Muscle of leg (tissue), 11 donors: Measurements from ENCODE around the gene OR6S1. TPM values are rescaled to one million over a fixed set of nuclear protein-coding genes. Genes with fewer than 3 reads are reported as not detected.
"Not testable (repeated sequence)": the region's sequence is repeated elsewhere in the genome, so short reads cannot be mapped to it uniquely, and the experiment has no call there.

Experiments used
- DNase-seq: peaks from one replicate; pipeline ENCODE4 v3.0.0; 2013
- H3K27ac ChIP-seq: one replicate; pipeline ENCODE4 v1.5.1; 2013; ENCODE audit warnings: mild to moderate bottlenecking, low read length, control low read depth
- H3K27me3 ChIP-seq: one replicate; pipeline ENCODE4 v1.6.1; 2013; ENCODE audit warnings: low read length; ENCODE audit not compliant: control insufficient read depth, insufficient read depth
- H3K36me3 ChIP-seq: one replicate; pipeline ENCODE4 v1.6.1; 2013; ENCODE audit warnings: low read length; ENCODE audit not compliant: control insufficient read depth, insufficient read depth
- H3K4me1 ChIP-seq: one replicate; pipeline ENCODE4 v1.6.1; 2013; ENCODE audit warnings: low read length; ENCODE audit not compliant: control insufficient read depth, insufficient read depth
- H3K4me3 ChIP-seq: one replicate; pipeline ENCODE4 v1.5.1; 2013; ENCODE audit warnings: low read length, control low read depth
- H3K9me3 ChIP-seq: replicated peaks from 2 replicates; pipeline ENCODE4 v1.6.1; 2013; ENCODE audit warnings: low read depth, low read length; ENCODE audit not compliant: control insufficient read depth
- WGBS: methylation state at CpG from one replicate; pipeline ENCODE4 v1.1.5; 2013; ENCODE audit warnings: missing lambda C conversion rate; ENCODE audit not compliant: insufficient coverage; 5-methylcytosine and 5-hydroxymethylcytosine counted together
- polyA plus RNA-seq, 8 donors: library from polyadenylated mRNA; unstranded; fragments of 120-200 nt; gene quantifications; one replicate each; pipeline versions ENCODE4 v1.2.1 to v1.2.3, GENCODE V29; 2013; ENCODE audit warnings: inconsistent platforms in 1 of 8, low replicate concordance in 1 of 8; ENCODE audit not compliant: insufficient read length in 8 of 8, insufficient read depth in 1 of 8
- total RNA-seq: library from RNA; stranded (reverse); fragments of 120-200 nt; gene quantifications from one replicate; pipeline ENCODE4 v1.2.4, GENCODE V29; 2013

The OR6S1 gene
- total and polyA plus RNA-seq, 9 donors = not detected

- 7% methylated on average over 11 of the region's 29 CpGs for WGBS
- Histone ChIP-seq H3K9me3 (no peaks in the 10 kb centered on the region), H3K4me3 (no peak overlapping the region), H3K36me3 (no peaks in the 10 kb centered on the region), H3K4me1 (peaks cover 14% of the 10 kb centered on the region), H3K27me3 (peaks cover 48% of the 10 kb centered on the region), H3K27ac (no peak overlapping the region)
- DNase-seq = no peak
These were observed 18.6 kb downstream of the OR6S1 start for GRCh38 chr14:20622816-20623291.

GRCh38 chr14:20620798-20621478 lies 20.6 kb downstream of the OR6S1 start:
- no peaks in the 10 kb centered on the region for H3K36me3 ChIP-seq
- H3K4me3 ChIP-seq = no peak overlapping the region
- H3K9me3 ChIP-seq = no peaks in the 10 kb centered on the region
- H3K27me3 ChIP-seq = peaks cover 40% of the 10 kb centered on the region
- no peak for DNase-seq
- 62% methylated on average over 2 of the region's 2 CpGs for WGBS
- peaks cover 10% of the 10 kb centered on the region for H3K4me1 ChIP-seq
- no peak overlapping the region for H3K27ac ChIP-seq

- H3K9me3 ChIP-seq, H3K4me1 ChIP-seq, H3K4me3 ChIP-seq, DNase-seq, H3K27ac ChIP-seq, H3K36me3 ChIP-seq: not testable (repeated sequence)
- 100% methylated on average over 1 of the region's 6 CpGs for WGBS
- H3K27me3 ChIP-seq = peaks cover 28% of the 10 kb centered on the region
These were observed 21.8 kb downstream of the OR6S1 start for GRCh38 chr14:20619688-20620087.

GRCh38 chr14:20618271-20618749 lies 23.2 kb downstream of the OR6S1 start:
- DNase-seq = no peak
- no peak overlapping the region for H3K27ac ChIP-seq
- H3K9me3 ChIP-seq = no peaks in the 10 kb centered on the region
- peaks cover 16% of the 10 kb centered on the region for H3K27me3 ChIP-seq
- no peaks in the 10 kb centered on the region for H3K36me3 ChIP-seq
- H3K4me3 ChIP-seq = no peak overlapping the region
- WGBS = 78% methylated on average over 4 of the region's 4 CpGs
- H3K4me1 ChIP-seq = peaks cover 8% of the 10 kb centered on the region

GRCh38 chr14:20617138-20618003 lies 24.1 kb downstream of the OR6S1 start:
- no peak for DNase-seq
- Histone ChIP-seq H3K4me1 (peaks cover 2% of the 10 kb centered on the region), H3K4me3 (no peak overlapping the region), H3K9me3 (no peaks in the 10 kb centered on the region), H3K36me3 (no peaks in the 10 kb centered on the region), H3K27me3 (peaks cover 6% of the 10 kb centered on the region), H3K27ac (no peak overlapping the region)
- 90% methylated on average over 7 of the region's 12 CpGs for WGBS

- DNase-seq = no peak
- WGBS = 76% methylated on average over 5 of the region's 5 CpGs
- Histone ChIP-seq H3K9me3 (no peaks in the 10 kb centered on the region), H3K4me3 (no peak overlapping the region), H3K36me3 (no peaks in the 10 kb centered on the region), H3K27me3 (peaks cover 4% of the 10 kb centered on the region), H3K27ac (no peak overlapping the region), H3K4me1 (peaks cover 2% of the 10 kb centered on the region)
These were observed 25.5 kb downstream of the OR6S1 start for GRCh38 chr14:20615996-20616395.

GRCh38 chr14:20614038-20614840 lies 27.3 kb downstream of the OR6S1 start:
- H3K9me3 ChIP-seq = no peaks in the 10 kb centered on the region
- H3K27ac ChIP-seq = peak overlapping the region; percentile 81
- peak overlapping the region; percentile 52 for H3K4me3 ChIP-seq
- WGBS = 70% methylated on average over 2 of the region's 17 CpGs
- H3K36me3 ChIP-seq = no peaks in the 10 kb centered on the region
- H3K27me3 ChIP-seq = peaks cover 4% of the 10 kb centered on the region
- H3K4me1 ChIP-seq = peaks cover 2% of the 10 kb centered on the region
- no peak for DNase-seq

GRCh38 chr14:20613094-20614037 lies 28.1 kb downstream of the OR6S1 start:
- peak overlapping the region; percentile 81 for H3K27ac ChIP-seq
- H3K4me3 ChIP-seq = peak overlapping the region; percentile 52
- H3K4me1 ChIP-seq = peaks cover 2% of the 10 kb centered on the region
- H3K9me3 ChIP-seq = no peaks in the 10 kb centered on the region
- DNase-seq = peak; percentile 96
- H3K36me3 ChIP-seq = no peaks in the 10 kb centered on the region
- 2% methylated on average over 17 of the region's 34 CpGs for WGBS
- peaks cover 4% of the 10 kb centered on the region for H3K27me3 ChIP-seq

- H3K4me3 ChIP-seq = no peak overlapping the region
- H3K27ac ChIP-seq = no peak overlapping the region
- 43% methylated on average over 3 of the region's 5 CpGs for WGBS
- peaks cover 2% of the 10 kb centered on the region for H3K4me1 ChIP-seq
- no peaks in the 10 kb centered on the region for H3K9me3 ChIP-seq
- H3K36me3 ChIP-seq = no peaks in the 10 kb centered on the region
- no peak for DNase-seq
- H3K27me3 ChIP-seq = peaks cover 4% of the 10 kb centered on the region
These were observed 29.1 kb downstream of the OR6S1 start for GRCh38 chr14:20612403-20612802.
